IPS-20b (cell line): ENCODE data around the gene ACOXL.
"Not testable (repeated sequence)": the region's sequence is repeated elsewhere in the genome, so short reads cannot be mapped to it uniquely, and the experiment has no call there.

Experiments used
- H3K27ac ChIP-seq: one replicate; pipeline ENCODE4 v1.5.1; 2013; ENCODE audit warnings: low read length
- H3K27me3 ChIP-seq: 2 replicates; pipeline ENCODE4 v1.6.1; 2013; ENCODE audit warnings: mild to moderate bottlenecking, low read length, inconsistent platforms; ENCODE audit not compliant: insufficient read depth
- H3K36me3 ChIP-seq: 2 replicates; pipeline ENCODE4 v1.6.1; 2013; ENCODE audit warnings: low read depth, mild to moderate bottlenecking, inconsistent platforms, low read length, moderate library complexity; ENCODE audit not compliant: insufficient read depth
- H3K4me1 ChIP-seq: 2 replicates; pipeline ENCODE4 v1.6.1; 2013; ENCODE audit warnings: mild to moderate bottlenecking, control low read depth, inconsistent platforms, low read length, moderate library complexity; ENCODE audit not compliant: insufficient read depth
- H3K4me3 ChIP-seq: 2 replicates; pipeline ENCODE4 v1.5.1; 2013; ENCODE audit warnings: mild to moderate bottlenecking, low read length, inconsistent platforms
- H3K9ac ChIP-seq: 2 replicates; pipeline ENCODE4 v1.6.1; 2013; ENCODE audit warnings: low read depth, mild to moderate bottlenecking, inconsistent platforms, low read length, moderate library complexity
- H3K9me3 ChIP-seq: 2 replicates; pipeline ENCODE4 v1.6.1; 2013; ENCODE audit warnings: mild to moderate bottlenecking, low read depth, low read length, inconsistent platforms; ENCODE audit not compliant: insufficient read depth

Gene ACOXL

DNA sequence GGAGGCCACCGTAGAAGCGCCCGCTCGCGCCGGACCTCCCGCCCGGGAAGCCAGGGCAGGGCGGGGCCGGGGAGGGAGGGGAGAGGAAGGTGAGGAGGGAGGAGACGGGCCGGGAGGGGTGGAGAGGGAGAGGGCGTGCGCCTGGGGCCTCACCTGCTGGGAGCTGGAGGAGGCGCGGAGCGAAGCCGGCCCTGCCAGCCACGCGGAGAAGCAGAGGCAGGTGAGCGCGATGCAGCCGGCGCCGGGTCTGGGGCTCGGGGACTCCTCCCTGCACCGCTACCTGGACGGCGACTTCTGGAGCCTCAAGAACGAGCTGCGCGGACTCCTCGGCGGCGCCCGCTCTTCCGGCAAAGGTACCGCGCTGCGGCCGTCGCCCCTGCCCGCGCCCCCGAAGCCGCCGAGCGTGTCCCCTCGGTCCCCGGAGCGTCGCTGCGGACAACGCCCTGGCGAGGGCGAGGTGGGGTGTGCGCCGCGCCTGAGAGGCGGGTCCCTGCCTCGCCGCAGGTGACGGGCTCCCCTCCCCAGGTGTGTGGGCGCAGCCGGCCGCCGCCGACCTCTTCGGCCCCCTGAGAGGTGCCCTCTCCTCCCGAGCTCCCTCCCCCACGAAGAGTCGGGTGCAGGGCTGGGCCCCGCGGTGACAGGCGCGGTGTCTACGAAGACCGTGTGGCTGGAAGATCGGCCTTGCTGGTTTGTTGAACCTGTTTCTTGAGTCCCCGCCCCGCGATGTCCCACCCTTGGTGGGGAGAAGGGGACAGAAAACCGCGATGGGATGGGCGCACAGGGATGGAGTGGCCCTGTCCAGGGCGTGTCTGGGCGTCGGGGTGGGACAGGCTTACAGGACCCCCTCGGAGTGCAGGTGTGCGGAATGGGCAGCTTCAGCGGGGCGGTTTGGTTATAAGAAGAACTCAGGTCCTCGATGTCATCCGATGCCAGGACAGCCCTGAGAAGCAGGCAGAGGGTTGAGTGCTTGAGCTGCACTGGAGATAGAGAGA lies at the start of gene ACOXL:
Gene ACOXL, plus strand, starts transcription at position 152 of the 992 bp plus-strand sequence. CDS start 35,817 bp downstream, outside the sequence.
- Histone ChIP-seq H3K4me1 (peaks cover 41% of the 10 kb centered on the region), H3K4me3 (peak within 1 kb of the TSS; percentile 77), H3K9ac (peak within 1 kb of the TSS; percentile 67; the same call in 1 of the 2 replicates), H3K27ac (no peak within 1 kb of the TSS), H3K27me3 (peaks cover 51% of the 10 kb centered on the region), H3K9me3 (no peaks in the 10 kb centered on the region), H3K36me3 (no peaks in the 10 kb centered on the region)

DNA sequence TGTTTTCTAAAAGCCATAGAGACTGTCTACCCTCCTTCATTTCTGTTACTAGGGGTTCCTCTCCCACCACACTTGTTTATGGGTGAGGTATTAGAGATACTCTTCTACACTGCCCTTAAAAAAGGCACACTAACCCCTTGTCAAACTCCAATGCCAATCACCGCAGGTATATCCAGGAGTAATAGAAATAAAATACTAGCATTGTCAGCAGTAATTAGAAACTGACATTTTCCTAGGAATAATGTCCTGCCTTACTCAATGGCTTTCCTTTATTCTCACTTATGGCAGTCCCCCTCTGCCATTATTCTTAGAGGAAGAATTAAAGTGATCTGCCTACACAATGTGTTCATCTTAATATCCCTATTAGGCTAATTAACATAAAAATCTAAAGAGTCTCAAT lies 49.5 kb upstream of the ACOXL start:
- H3K27me3 ChIP-seq: peaks cover 12% of the 10 kb centered on the region; the same call in 1 of the 2 replicates
- no peak overlapping the region for H3K4me3 ChIP-seq
- H3K27ac ChIP-seq: no peak overlapping the region
- H3K9ac ChIP-seq: no peak overlapping the region
- H3K36me3 ChIP-seq: no peaks in the 10 kb centered on the region
- peaks cover 23% of the 10 kb centered on the region; the same call in 1 of the 2 replicates for H3K4me1 ChIP-seq
- peaks cover 7% of the 10 kb centered on the region; the same call in 1 of the 2 replicates for H3K9me3 ChIP-seq

DNA sequence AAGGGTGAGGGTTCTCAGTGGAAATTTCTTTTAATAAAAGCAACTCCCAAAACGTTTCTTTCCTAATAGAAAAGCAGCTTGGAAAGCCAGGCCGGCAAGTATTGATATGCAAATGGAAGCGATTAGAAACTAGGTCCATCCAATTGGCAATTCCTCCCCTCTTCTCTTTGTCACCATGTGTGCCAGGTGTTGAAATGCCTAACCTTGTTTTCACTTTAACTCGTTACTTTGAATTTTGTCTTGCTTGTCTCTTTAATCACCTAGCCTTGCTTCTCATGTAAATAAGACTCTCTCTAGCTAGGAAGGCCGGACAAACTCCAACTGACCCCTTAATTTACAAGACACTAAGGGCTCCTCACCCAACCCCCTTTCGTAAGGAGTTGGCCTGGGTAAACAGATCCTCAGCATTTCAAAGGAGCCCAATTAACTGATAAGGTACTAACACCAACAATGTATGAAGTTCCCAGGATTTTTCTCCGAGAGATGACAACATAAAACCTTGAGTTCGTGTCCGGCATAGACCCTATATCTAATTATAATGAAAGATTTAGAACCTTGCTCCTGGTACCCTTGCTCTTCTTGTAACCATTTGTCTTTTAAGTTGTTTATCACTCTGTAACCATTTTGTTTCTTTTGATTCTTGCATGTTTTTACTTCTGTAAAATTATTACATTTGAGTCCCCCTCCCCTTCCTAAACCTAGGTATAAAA lies 44.4 kb upstream of the ACOXL start:
- H3K36me3 ChIP-seq, H3K9me3 ChIP-seq: not testable (repeated sequence)
- peaks cover 27% of the 10 kb centered on the region for H3K27me3 ChIP-seq
- peak overlapping the region; percentile 66 for H3K4me3 ChIP-seq
- H3K27ac ChIP-seq: peak overlapping the region; percentile 81
- peak overlapping the region; percentile 74 for H3K9ac ChIP-seq
- H3K4me1 ChIP-seq: peaks cover 24% of the 10 kb centered on the region

GRCh38 chr2:110688594-110689091 lies 43.7 kb upstream of the ACOXL start:
- Histone ChIP-seq H3K27ac (peak overlapping the region; percentile 81), H3K4me3 (peak overlapping the region; percentile 66), H3K9ac (peak overlapping the region; percentile 74), H3K27me3 (peaks cover 27% of the 10 kb centered on the region), H3K9me3 (peaks cover 5% of the 10 kb centered on the region; the same call in 1 of the 2 replicates), H3K36me3 (no peaks in the 10 kb centered on the region), H3K4me1 (peaks cover 26% of the 10 kb centered on the region)

DNA sequence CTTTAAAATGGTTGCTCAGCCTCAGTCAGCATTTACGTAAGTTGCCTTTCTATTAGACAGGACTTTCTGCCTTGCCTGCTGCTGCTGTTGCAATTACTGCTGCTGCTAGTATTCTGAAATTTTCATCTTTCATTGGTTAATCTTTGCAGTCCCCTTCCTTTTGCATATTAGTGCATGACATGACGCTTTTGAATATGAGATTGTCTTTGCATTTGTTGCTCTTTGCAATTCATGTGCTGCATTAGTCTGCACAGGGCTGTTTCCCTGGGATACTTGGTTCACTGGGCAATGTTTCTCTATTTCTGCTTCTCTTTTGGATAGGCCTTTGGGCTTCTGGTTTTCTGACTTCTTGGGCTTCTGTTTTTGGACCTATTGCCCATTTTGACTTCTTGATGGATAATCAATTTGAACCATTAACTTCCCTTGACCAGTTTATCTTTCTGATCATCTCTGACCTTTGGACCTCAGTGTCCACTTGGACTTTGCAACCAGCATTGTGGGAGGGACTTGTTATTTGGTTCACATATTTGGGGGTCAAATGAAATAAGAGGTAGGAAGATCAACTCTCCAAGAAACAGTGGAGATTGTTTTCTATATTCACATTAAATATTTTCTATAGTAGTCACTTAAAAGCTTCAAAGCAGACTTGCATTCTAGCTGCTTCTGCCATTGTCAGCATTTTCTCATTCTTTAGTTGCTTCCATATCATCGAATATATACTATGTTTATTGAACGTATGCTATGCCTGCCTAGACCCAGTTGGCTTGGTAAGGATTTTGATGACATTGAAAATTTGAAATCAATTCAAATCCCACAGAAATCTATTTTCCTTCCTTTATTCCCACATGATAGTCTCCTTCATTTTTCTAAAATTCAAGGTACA lies 42.0 kb upstream of the ACOXL start:
- Histone ChIP-seq H3K9ac (no peak overlapping the region), H3K27ac (no peak overlapping the region)

DNA sequence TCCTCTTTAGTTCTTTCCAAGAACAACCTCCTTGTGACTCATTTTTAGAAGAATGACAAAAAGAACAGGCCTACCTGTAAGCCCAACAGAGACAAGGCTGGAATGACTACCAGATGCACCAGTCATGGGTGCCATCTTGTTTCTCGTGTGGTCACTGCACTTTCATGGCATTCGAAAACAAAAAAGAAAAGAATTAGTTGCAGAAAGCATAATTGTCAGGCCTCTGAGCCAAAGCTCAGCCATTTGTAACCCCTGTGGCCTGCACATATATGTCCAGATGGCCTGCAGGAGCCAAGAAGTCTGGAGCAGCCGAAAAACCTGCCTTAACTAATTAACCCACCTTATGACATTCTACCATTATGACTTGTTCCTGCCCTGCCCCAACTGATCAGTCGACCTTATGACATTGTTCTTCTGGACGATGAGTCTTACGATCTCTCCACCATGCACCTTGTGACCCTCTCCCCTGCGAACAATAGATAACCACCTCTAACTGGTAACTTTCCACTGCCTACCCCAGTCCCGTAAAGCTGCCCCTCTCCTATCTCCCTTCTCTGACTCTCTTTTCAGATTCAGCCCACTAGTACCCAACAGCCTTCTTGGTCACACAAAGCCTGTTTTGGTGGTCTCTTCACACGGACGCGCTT lies 40.6 kb upstream of the ACOXL start:
- no peaks in the 10 kb centered on the region for H3K36me3 ChIP-seq
- no peak overlapping the region for H3K9ac ChIP-seq
- H3K27me3 ChIP-seq: peaks cover 20% of the 10 kb centered on the region
- no peak overlapping the region for H3K4me3 ChIP-seq
- peaks cover 33% of the 10 kb centered on the region for H3K4me1 ChIP-seq
- peaks cover 5% of the 10 kb centered on the region; the same call in 1 of the 2 replicates for H3K9me3 ChIP-seq
- no peak overlapping the region for H3K27ac ChIP-seq

More for the DNA sequence above, 42.0 kb upstream of the ACOXL start:
- Histone ChIP-seq H3K4me3 (no peak overlapping the region), H3K27me3 (peaks cover 26% of the 10 kb centered on the region), H3K9me3 (peaks cover 5% of the 10 kb centered on the region; the same call in 1 of the 2 replicates), H3K36me3 (no peaks in the 10 kb centered on the region), H3K4me1 (peaks cover 36% of the 10 kb centered on the region)

DNA sequence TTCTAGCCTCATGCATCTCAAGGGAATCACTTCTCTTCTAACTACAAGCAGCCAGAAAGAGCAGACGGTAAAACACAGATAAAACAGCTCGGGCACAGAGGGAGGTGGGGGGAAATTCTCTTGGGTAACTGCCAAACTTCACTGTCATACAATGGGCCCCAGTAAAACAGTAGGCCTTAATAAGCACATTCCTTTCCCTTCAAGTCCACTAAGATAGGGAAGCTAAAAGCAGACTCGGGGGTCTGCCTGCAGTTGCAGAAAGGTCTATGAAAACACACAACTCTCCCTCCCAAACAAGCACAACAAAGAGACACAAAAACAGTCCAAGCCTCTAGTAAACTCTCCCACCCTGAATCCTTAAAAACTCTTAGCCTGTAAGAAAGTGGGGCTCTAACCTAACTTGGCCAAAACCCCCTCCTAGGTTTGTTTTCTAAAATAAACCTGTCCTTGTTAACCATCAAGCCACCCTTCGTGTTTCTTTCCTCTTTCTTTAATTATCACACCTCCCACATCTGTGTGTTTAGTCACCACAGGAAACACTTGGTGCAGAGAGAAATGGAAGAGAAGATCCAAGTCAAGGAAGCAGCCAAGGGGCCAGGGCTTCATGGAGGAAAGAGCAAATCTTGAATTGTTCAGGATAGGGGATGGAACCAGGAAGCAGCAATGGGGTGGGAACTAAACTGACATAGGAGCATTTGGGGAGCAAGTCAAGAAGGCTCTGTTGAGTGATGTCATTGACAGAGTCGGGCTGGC lies 37.1 kb upstream of the ACOXL start:
- H3K4me1 ChIP-seq: peaks cover 14% of the 10 kb centered on the region; the same call in 1 of the 2 replicates
- not testable (repeated sequence) for H3K27ac ChIP-seq, H3K36me3 ChIP-seq, H3K4me3 ChIP-seq, H3K9me3 ChIP-seq, H3K9ac ChIP-seq
- H3K27me3 ChIP-seq: peaks cover 14% of the 10 kb centered on the region

- not testable (repeated sequence) for H3K27me3 ChIP-seq, H3K27ac ChIP-seq, H3K36me3 ChIP-seq, H3K9me3 ChIP-seq, H3K4me3 ChIP-seq, H3K9ac ChIP-seq
- H3K4me1 ChIP-seq: peaks cover 20% of the 10 kb centered on the region; the same call in 1 of the 2 replicates
These were observed 34.1 kb upstream of the ACOXL start for GRCh38 chr2:110698253-110698652.

- no peak overlapping the region for H3K4me3 ChIP-seq
- peak overlapping the region; percentile 13; the same call in 1 of the 2 replicates for H3K9ac ChIP-seq
- no peaks in the 10 kb centered on the region for H3K36me3 ChIP-seq
- H3K4me1 ChIP-seq: peaks cover 15% of the 10 kb centered on the region; the same call in 1 of the 2 replicates
- H3K9me3 ChIP-seq: no peaks in the 10 kb centered on the region
- no peaks in the 10 kb centered on the region for H3K27me3 ChIP-seq
- H3K27ac ChIP-seq: no peak overlapping the region
These were observed 29.6 kb upstream of the ACOXL start for GRCh38 chr2:110702514-110703380.
